Astrocyte (in vitro differentiated cells and primary cell): ENCODE results near the gene C21orf58. TPM values are rescaled to one million over a fixed set of nuclear protein-coding genes. Genes with fewer than 3 reads are reported as not detected.

Experiments
- DNase-seq: peaks from one replicate; pipeline ENCODE4 v3.0.0-alpha.2; 2010; ENCODE audit warnings: low read depth
- FAIRE-seq: peaks from 2 replicates; lab custom pipeline; 2011; peaks lifted over from hg19 to GRCh38; lab: Jason Lieb, UNC
- H2AFZ ChIP-seq: 2 replicates; pipeline ENCODE4 v1.6.0; 2012; ENCODE audit warnings: low read depth, low read length, inconsistent platforms
- H3K27ac ChIP-seq: 2 replicates; pipeline ENCODE4 v1.5.1; 2011; ENCODE audit warnings: low read depth, low read length, inconsistent platforms
- H3K27me3 ChIP-seq: 2 replicates; pipeline ENCODE4 v1.6.0; 2011; ENCODE audit warnings: low read length, inconsistent platforms; ENCODE audit not compliant: insufficient read depth
- H3K36me3 ChIP-seq: 2 replicates; pipeline ENCODE4 v1.5.1; 2011; ENCODE audit warnings: low read length, inconsistent platforms; ENCODE audit not compliant: insufficient read depth
- H3K4me1 ChIP-seq: 2 replicates; pipeline ENCODE4 v1.5.1; 2011; ENCODE audit warnings: low read length, inconsistent platforms; ENCODE audit not compliant: insufficient read depth
- H3K4me2 ChIP-seq: 2 replicates; pipeline ENCODE4 v1.6.0; 2012; ENCODE audit warnings: low read length, inconsistent platforms
- H3K4me3 ChIP-seq: 2 replicates; pipeline ENCODE4 v1.5.1; 2011; ENCODE audit warnings: low read depth, mild to moderate bottlenecking, low read length, inconsistent platforms; ENCODE audit not compliant: insufficient read depth
- H3K79me2 ChIP-seq: 2 replicates; pipeline ENCODE4 v1.6.0; 2012; ENCODE audit warnings: mild to moderate bottlenecking, low read length, inconsistent platforms; ENCODE audit not compliant: insufficient read depth
- H3K9ac ChIP-seq: 2 replicates; pipeline ENCODE4 v1.6.0; 2012; ENCODE audit warnings: mild to moderate bottlenecking, low read length, inconsistent platforms
- H3K9me3 ChIP-seq: 2 replicates; pipeline ENCODE4 v1.5.1; 2012; ENCODE audit warnings: low read depth, mild to moderate bottlenecking, low read length, inconsistent platforms; ENCODE audit not compliant: insufficient read depth
- H4K20me1 ChIP-seq: 2 replicates; pipeline ENCODE4 v1.6.0; 2012; ENCODE audit warnings: low read length, inconsistent platforms; ENCODE audit not compliant: insufficient read depth
- H3K27ac Mint-ChIP-seq: one replicate; pipeline ENCODE4 v1.8.0; 2021; ENCODE audit warnings: mild to moderate bottlenecking, mixed read lengths; ENCODE audit not compliant: unreplicated experiment
- H3K27me3 Mint-ChIP-seq: one replicate; pipeline ENCODE4 v1.8.0; 2021; ENCODE audit warnings: low read depth, mixed read lengths; ENCODE audit not compliant: unreplicated experiment
- H3K36me3 Mint-ChIP-seq: one replicate; pipeline ENCODE4 v1.8.0; 2021; ENCODE audit warnings: low read depth, mixed read lengths; ENCODE audit not compliant: unreplicated experiment
- H3K4me1 Mint-ChIP-seq: one replicate; pipeline ENCODE4 v1.8.0; 2021; ENCODE audit warnings: low read depth, mixed read lengths; ENCODE audit not compliant: unreplicated experiment
- H3K4me3 Mint-ChIP-seq: one replicate; pipeline ENCODE4 v1.8.0; 2021; ENCODE audit warnings: mild to moderate bottlenecking, moderate library complexity, mixed read lengths; ENCODE audit not compliant: unreplicated experiment
- H3K9me3 Mint-ChIP-seq: one replicate; pipeline ENCODE4 v1.8.0; 2021; ENCODE audit warnings: mild to moderate bottlenecking, mixed read lengths; ENCODE audit not compliant: unreplicated experiment
- EZH2 ChIP-seq: IDR thresholded peaks from 2 replicates; pipeline ENCODE4 v1.6.1; 2012; ENCODE audit warnings: mild to moderate bottlenecking, low read length, inconsistent platforms; ENCODE audit not compliant: insufficient read depth
- total RNA-seq: library from RNA; stranded (reverse); gene quantifications from 2 replicates; pipeline ENCODE4 v1.2.1, GENCODE V29; 2021
- TF ChIP-seq, protein P1 (sequence below): IDR thresholded peaks from 2 replicates; pipeline ENCODE4 v1.5.1; 2011; ENCODE audit warnings: low read depth, mild to moderate bottlenecking, inconsistent platforms, low read length, moderate library complexity; ENCODE audit not compliant: insufficient read depth

Gene C21orf58
- total RNA-seq, 1 donor from 2014 or later = 3.2 TPM

DNA sequence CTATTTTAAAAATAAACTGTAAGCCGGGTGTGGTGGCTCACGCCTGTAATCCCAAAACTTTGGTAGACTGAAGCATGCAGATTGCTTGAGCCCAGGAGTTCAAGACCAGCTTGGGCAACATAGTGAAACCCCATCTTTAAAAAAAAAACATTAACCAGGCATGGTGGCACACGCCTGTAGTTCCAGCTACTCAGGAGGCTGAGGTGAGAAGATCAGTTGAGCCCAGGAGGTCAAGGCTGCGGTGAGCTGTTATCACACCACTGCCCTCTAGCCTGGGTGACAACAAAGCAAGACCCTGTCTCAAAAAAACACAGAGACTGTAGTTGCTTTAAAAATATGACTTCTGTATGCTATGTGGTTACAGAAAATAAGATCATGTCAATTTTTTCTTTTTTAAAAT, 70.8 kb downstream of the C21orf58 start:
- H3K36me3 Mint-ChIP-seq = peaks cover 48% of the 10 kb centered on the region
- H3K9ac ChIP-seq = no peak overlapping the region
- TF ChIP-seq, protein P1, sequence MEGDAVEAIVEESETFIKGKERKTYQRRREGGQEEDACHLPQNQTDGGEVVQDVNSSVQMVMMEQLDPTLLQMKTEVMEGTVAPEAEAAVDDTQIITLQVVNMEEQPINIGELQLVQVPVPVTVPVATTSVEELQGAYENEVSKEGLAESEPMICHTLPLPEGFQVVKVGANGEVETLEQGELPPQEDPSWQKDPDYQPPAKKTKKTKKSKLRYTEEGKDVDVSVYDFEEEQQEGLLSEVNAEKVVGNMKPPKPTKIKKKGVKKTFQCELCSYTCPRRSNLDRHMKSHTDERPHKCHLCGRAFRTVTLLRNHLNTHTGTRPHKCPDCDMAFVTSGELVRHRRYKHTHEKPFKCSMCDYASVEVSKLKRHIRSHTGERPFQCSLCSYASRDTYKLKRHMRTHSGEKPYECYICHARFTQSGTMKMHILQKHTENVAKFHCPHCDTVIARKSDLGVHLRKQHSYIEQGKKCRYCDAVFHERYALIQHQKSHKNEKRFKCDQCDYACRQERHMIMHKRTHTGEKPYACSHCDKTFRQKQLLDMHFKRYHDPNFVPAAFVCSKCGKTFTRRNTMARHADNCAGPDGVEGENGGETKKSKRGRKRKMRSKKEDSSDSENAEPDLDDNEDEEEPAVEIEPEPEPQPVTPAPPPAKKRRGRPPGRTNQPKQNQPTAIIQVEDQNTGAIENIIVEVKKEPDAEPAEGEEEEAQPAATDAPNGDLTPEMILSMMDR = no peak
- TF ChIP-seq EZH2 = no peak
- no peaks in the 10 kb centered on the region for H3K27me3 Mint-ChIP-seq
- H3K4me3 Mint-ChIP-seq = no peak overlapping the region
- FAIRE-seq = no peak
- no peak overlapping the region for H3K4me3 ChIP-seq
- peaks cover 3% of the 10 kb centered on the region for H3K9me3 Mint-ChIP-seq
- peaks cover 43% of the 10 kb centered on the region for H3K36me3 ChIP-seq
- no peaks in the 10 kb centered on the region for H3K4me1 ChIP-seq
- peaks cover 25% of the 10 kb centered on the region for H4K20me1 ChIP-seq
- no peak overlapping the region for H3K27ac Mint-ChIP-seq
- no peaks in the 10 kb centered on the region for H3K4me1 Mint-ChIP-seq
- H3K27ac ChIP-seq = no peak overlapping the region
- no peak overlapping the region for H3K4me2 ChIP-seq
- H2AFZ ChIP-seq = no peak overlapping the region
- no peaks in the 10 kb centered on the region for H3K79me2 ChIP-seq
- H3K9me3 ChIP-seq = no peaks in the 10 kb centered on the region
- no peaks in the 10 kb centered on the region for H3K27me3 ChIP-seq
- no peak for DNase-seq

Other genes starting within 250 kb of the C21orf58 start
- gene COL6A2, start 225.8 kb downstream of the C21orf58 start, total RNA-seq = 120 and 194 TPM in 2 replicates
- gene FTCD, start 168.3 kb downstream of the C21orf58 start, total RNA-seq = 1.9 and 2.0 TPM in 2 replicates
- 15.8 and 17.8 TPM in 2 replicates for gene SPATC1L, start 139.4 kb downstream of the C21orf58 start, total RNA-seq
- 58.1 and 83.2 TPM in 2 replicates for gene LSS, start 95.1 kb downstream of the C21orf58 start, total RNA-seq
- gene MCM3AP, start 38.3 kb downstream of the C21orf58 start, total RNA-seq = 84.2 and 86.7 TPM in 2 replicates
- 13.5 and 16.8 TPM in 2 replicates for gene YBEY, start 37.5 kb downstream of the C21orf58 start, total RNA-seq
- gene PCNT, start 286 bp upstream of the C21orf58 start, total RNA-seq = 19.9 and 23.4 TPM in 2 replicates
- gene DIP2A, start 135.0 kb upstream of the C21orf58 start, total RNA-seq = 33.0 and 35.4 TPM in 2 replicates